GM19099 (cell line): Measurements from ENCODE around the gene PRND.

ENCODE experiments used
- POLR2A ChIP-seq: IDR thresholded peaks from 3 replicates; pipeline ENCODE4 v1.6.1; 2011; ENCODE audit warnings: low read depth; ENCODE audit not compliant: insufficient read length; ENCODE audit errors: extremely low read depth

PRND gene, protein sequence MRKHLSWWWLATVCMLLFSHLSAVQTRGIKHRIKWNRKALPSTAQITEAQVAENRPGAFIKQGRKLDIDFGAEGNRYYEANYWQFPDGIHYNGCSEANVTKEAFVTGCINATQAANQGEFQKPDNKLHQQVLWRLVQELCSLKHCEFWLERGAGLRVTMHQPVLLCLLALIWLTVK

DNA sequence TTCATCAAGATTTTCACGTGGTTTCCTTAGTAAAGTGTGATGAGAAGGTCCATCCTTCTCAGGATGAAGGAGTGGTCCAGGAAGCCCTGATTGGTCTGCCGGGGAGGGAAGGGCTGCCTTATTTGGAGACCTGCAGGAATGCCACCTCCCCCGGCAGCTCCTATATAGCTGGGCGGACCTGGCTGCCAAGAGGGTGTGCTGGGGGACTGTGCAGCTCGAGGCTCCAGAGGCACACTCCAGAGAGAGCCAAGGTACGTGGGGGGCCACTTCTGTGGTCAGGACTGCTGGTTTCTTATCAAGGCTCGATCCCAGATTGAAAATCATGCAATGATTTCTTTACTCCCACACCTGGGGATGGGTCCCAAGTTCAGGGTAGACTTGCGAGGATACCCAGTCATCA is at the start of gene PRND:
Gene PRND, plus strand, starts transcription at position 191 of the 400 bp plus-strand sequence. CDS start 2,643 bp downstream, outside the sequence.
- TF ChIP-seq POLR2A = no peak

DNA sequence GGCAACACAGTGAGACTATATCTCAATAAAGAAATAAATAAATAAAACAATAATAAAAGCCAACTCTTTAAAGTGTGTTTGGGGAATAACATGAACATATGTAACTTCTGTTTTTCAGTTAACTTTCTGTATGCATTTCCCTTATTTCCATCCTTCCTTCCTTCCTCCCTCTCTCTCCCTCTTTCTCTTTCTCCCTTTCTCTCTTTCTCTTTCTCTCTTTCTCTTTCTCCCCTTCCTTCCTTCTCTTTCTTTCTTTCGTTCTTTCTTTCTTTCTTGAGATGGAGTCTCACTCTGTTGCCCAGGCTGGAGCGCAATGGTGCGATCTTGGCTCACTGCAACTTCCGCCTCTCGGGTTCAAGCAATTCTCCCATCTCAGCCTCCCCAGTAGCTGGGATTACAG is 48.8 kb upstream of the PRND start:
- no peak for TF ChIP-seq POLR2A

DNA sequence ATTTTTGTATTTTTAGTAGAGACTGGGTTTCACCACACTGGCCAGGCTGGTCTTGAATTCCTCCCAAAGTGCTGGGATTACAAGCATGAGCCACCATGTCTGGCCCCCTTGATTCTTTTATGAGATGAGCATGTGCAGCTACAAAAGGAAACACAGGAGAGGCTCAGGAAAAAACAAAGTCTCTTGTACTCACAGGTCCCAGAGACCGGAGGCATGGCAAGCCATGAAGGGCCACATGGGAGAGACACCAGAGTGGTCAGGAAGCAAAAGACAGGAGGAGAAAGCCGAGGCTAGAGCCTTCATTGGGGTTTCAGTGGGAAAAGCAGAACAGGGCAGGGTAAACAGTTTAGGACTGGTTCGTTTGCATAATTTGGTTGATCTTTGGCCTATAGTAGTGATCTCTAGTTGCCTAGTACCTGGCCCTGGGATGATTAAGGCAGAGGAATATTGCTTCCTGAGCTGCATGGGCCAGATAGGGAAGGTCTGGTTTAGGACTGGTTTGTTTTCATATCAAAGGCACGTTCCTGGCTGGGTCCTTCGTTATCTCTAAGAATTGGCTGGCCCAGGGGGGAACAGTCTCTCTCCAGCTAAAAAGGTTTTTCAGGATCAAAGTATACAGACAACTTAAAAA is 48.2 kb upstream of the PRND start:
- no peak for TF ChIP-seq POLR2A

DNA sequence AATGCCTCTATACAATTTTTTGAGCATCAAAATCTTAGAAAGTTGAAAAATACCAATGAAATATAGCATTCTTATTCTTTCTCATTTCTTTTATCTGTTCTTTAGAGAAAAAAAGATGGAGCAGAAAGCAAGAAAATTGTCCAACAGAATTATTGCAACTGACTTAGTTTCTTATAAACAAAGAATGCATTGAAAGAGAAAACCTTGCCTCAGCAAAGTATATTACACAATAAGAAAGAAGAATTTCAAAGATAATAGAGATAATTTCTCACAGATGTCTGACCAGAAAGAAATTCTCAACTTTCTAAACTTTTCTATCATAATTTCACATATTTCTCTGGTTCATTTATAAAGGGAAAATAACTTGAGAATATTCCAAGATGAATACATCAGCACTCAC is 47.0 kb upstream of the PRND start:
- no peak for TF ChIP-seq POLR2A

DNA sequence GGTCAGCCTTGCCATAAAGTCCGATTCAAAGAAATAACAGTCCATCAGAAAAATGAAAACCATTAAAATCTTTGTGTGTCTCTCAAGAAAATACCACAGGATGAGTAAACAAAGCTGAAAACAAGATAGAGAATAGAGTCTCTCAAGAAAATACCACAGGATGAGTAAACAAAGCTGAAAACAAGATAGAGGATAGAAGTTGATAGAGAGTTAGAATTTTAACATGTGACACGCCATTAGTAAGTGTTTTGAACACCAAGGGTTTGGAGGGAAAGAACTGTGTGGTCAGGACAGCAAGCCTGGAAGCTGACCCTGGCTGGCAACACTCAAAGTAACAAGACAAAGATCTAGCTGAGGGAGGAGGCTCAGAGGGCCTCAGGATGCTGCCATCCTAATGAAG is 43.9 kb upstream of the PRND start:
- TF ChIP-seq POLR2A = no peak

DNA sequence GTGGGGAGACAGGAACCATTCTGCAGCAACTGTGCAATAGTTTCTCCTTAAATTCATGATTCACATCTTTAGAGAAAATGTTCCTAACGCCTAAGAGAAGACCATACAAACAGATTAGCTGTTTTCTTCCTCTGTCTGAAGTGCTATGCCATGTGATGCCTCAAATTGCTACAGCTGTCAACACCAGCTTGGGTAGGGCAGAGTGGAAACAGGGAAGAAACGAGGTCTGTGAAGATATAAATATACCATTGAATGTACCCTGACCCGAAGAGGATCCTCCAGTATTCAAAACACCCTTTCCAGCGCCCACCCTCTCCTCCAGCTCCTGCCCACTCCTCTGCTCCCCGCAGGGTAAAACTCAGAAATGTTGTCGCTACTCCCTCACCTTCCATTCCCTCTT is 40.3 kb upstream of the PRND start:
- TF ChIP-seq POLR2A = no peak

DNA sequence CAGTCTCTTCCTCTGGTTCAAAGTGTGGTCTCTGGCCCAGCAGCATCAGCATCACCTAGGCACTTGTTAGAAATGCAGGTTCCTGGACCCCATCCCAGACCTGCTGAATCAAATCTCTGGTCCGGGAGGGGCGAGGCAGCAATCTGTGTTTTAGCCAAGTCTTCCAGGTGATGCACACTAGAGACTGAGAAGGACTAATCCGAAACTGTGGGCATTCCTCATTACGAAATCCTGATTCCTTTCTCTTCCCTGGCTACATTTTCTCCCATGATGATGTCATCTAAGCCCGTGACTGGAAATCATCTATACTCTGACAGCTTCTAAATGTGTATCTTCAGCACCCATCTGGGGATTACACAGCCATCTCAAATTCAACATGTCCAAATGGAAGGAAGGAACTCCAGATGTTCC is 39.7 kb upstream of the PRND start:
- no peak for TF ChIP-seq POLR2A

DNA sequence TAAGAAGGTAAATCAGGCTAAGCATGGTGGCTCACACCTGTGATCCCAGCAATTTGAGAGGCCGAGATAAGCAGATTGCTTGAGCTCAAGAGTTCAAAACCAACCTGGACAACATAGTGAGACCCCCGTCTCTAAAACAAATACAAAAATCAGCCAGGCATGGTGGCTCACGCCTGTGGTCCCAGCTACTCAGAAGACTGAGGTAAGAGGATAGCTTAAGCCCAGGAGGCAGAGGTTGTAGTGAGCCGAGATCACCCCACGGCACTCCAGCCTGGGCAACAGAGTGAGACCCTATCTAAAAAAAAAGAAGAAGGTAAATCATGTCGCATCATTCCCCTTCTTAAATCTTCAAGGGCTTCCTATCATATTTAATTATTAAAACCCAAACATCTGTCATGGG is 39.0 kb upstream of the PRND start:
- TF ChIP-seq POLR2A = no peak

DNA sequence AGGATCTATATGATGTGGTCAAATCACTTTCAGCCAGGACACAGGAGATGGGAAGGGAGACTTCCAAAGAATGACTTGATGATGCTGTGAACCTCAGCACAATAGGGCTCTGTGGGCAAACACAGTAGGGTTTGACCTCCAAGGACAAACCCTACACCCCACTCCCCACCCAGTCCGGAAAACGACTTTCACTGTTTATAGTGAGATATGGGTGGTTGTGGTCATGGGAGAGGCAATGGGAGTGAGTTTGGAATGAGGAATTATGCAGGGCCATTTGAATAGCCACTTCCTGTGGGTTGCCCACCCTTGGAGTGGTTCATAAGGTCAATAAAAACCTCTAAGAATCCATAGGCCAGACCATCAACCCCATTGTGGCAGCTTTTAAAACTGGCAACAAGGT is 38.4 kb upstream of the PRND start:
- TF ChIP-seq POLR2A = no peak

DNA sequence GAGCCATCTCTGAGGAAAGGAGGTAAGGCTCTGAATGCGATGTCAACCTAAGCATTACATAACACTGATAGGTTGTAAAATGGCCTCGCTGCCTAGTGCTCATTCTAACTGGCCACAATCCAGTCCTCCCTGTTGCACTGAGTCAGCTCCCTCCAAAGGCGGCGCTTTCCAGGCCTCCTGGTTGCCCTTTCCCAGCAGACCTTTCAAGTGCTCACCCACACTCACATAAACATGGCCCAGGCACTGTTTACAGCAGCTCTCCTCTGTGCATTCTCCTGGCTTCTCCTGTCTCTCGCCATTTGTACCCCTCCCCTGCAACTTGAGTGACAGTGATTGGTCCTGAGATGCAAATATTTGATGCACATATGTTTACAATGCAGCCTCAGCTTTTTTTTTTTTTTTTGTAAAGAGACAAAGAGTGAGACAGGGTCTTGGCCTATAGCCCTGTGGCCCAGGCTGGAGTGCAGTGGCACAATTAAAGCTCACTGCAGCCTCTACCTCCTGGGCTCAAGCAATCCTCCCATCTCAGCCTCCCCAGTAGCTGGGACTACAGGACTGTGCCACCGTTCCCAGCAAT is 36.8 kb upstream of the PRND start:
- no peak for TF ChIP-seq POLR2A

DNA sequence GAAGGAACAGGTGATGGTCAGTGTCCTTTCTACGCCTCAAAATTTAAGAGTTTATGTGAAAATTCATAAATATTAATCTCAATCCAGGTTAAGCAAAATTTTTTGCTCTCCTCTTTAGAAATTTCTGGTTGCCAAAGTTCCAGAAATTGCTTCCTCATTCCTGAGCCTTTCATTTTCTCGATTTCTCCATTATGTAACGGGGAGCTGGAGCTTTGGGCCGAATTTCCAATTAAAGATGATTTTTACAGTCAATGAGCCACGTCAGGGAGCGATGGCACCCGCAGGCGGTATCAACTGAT is 35.8 kb upstream of the PRND start:
- no peak for TF ChIP-seq POLR2A

DNA sequence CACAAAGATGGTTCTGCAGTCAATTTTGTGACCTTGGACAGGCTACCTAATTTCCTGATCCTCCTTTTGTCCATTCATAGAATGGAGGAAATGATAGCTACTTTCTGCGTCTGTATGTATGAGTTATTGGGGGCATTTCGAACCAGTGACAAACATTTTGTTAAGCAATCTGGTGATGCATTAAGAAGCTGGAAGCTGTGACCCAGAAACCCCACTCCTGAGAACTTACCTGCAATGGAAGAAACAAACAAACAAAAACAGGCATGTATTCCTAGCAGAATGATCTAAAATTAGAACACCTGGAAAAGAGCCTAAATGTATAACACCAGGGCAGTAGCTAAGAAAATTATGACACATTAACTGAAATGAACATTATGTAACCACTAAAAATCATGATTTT is 33.4 kb upstream of the PRND start:
- no peak for TF ChIP-seq POLR2A

DNA sequence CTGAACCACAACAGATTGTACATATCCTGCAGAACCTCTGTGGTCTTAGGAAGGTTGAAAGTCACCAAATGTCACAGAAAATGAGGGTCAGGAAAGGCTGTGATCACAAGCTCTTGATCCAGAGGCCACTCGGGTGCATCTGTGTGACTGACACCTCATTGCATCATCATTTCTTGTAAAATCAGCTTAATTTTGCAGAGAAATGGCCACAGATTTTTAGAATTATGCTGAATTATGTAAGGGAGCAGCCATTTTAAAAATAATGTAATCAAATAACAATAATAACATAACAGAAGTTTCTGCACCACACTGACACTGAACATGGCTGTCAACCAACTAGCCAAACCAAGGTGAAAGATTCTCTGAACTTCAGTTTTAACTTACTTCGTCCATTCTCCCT is 32.5 kb upstream of the PRND start:
- TF ChIP-seq POLR2A = no peak

DNA sequence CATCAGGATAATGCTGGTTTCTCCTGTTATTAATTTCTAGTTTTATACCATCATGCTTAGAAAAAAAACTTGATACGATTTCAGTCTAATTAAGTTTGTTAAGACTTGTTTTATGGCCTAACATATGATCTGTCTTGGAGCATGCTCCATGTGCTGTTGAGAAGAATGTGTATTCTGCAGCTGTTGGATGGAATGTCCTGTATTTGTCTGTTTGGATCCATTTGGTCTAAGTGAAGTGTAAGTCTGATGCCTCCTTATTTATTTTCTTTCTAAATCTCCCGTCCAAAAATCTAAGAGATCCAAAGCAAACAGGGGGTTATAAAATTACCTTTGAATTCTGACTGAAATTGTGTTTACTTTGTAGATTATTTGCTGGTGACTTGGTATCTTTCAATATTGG is 30.0 kb upstream of the PRND start:
- TF ChIP-seq POLR2A = no peak

DNA sequence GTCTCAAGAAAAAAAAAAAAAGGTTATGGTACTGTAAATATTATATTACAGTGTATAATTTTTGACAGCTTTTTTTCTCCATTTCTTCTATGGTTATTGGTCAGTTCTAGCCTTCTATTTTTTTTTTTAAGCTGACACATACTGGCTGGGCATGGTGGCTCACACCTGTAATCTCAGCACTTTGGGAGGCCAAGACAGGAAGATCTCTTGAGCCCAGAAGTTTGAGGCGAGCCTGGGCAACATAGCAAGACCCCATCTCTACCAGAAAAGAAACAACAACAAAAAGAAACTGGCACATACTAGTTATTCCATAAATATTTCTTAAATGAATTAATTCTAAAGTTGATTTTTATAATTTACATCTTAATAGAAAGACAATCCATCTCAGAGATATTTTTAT is 27.6 kb upstream of the PRND start:
- TF ChIP-seq POLR2A = no peak

DNA sequence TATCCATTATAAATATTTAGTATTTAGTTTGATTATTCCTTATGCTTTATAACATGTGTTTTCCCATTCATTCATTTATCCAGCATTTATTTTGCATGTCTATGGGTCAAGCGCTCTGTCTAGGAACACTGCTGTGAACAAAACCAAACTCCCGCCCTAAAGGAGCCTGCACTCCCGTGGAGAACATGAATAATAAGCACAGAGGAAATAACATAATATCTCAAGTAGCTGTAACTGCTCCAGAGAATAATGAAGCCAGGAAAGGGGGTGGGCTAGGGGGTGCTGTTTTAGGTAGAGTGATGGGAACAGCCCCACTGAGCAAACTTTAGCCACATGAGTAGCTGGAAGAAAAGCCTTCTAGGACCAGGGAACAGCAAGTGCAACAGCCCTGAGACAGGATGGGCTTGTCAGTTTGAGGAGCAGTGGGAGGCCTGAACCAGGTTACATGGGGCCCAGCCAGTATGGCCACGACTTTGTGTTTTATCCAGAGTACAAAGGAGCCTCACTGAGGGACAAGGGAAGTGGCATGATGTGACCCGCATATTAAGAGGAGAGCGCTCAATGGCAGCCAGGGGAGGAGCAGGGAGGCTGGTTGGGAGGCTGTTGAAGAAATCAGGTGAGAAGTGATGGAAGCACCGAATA is 24.4 kb upstream of the PRND start:
- TF ChIP-seq POLR2A = no peak

DNA sequence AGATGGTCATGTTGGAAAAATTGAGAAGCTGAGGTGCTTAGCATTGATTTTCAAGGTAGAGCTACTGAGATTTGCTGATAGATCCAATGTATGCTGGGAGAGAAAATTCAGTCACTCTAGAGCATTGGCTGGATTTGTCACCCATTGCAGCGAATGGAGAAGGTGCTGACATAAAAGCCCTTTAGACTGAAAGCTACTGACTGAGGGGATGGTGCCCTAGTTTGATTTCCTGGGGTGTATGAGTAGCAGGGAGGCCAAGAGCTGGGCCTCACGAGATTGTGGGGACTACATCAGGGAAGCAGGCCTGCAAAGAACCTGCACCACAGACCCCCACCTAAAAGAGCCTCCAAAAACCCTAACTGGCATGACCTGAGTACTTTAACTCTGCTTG is 23.9 kb upstream of the PRND start:
- no peak for TF ChIP-seq POLR2A

DNA sequence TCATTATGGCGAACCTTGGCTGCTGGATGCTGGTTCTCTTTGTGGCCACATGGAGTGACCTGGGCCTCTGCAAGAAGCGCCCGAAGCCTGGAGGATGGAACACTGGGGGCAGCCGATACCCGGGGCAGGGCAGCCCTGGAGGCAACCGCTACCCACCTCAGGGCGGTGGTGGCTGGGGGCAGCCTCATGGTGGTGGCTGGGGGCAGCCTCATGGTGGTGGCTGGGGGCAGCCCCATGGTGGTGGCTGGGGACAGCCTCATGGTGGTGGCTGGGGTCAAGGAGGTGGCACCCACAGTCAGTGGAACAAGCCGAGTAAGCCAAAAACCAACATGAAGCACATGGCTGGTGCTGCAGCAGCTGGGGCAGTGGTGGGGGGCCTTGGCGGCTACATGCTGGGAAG is 22.5 kb upstream of the PRND start:
- no peak for TF ChIP-seq POLR2A
